Liver (tissue), 3 donors: ENCODE results near the gene POMT1.

ENCODE experiments used
- CTCF ChIP-seq: fragments of 150-350 bp; IDR thresholded peaks from 2 replicates; pipeline ENCODE4 v1.5.1; 2017; ENCODE audit warnings: improper control_type of control experiment, low read depth, low read length; ENCODE audit not compliant: missing input control
- EGR1 ChIP-seq, 2 donors: IDR thresholded peaks; 2 replicates each; pipeline ENCODE4 v1.6.1; 2016 to 2018; ENCODE audit warnings: antibody characterized with exemption in 2 of 2, low read depth in 2 of 2
- FOXA1 ChIP-seq: IDR thresholded peaks from 2 replicates; pipeline ENCODE4 v1.6.1; 2016; ENCODE audit warnings: antibody characterized with exemption
- HNF4A ChIP-seq, 2 donors: conservative IDR thresholded peaks; 2 replicates each; pipeline ENCODE4 v1.6.1; 2016; ENCODE audit warnings: antibody characterized with exemption in 2 of 2, mild to moderate bottlenecking in 2 of 2
- MAX ChIP-seq: IDR thresholded peaks from 2 replicates; pipeline ENCODE4 v1.6.1; 2016; ENCODE audit warnings: antibody characterized with exemption
- NR2F2 ChIP-seq: IDR thresholded peaks from 2 replicates; pipeline ENCODE4 v1.6.1; 2016; ENCODE audit warnings: antibody characterized with exemption
- REST ChIP-seq: IDR thresholded peaks from 2 replicates; pipeline ENCODE4 v1.6.1; 2016; ENCODE audit warnings: antibody characterized with exemption, mild to moderate bottlenecking
- RXRA ChIP-seq, 2 donors: IDR thresholded peaks; 2 replicates each; pipeline ENCODE4 v1.6.1; 2017 to 2018; ENCODE audit warnings: antibody characterized with exemption in 2 of 2, mild to moderate bottlenecking in 1 of 2
- TAF1 ChIP-seq: conservative IDR thresholded peaks from 2 replicates; pipeline ENCODE4 v1.6.1; 2016; ENCODE audit warnings: antibody characterized with exemption, mild to moderate bottlenecking
- YY1 ChIP-seq: IDR thresholded peaks from 2 replicates; pipeline ENCODE4 v1.6.1; 2016; ENCODE audit warnings: antibody characterized with exemption, mild to moderate bottlenecking
- donor health status: healthy.
- donor health status: healthy.

GRCh38 chr9:131473891-131474290, 28.8 kb upstream of the POMT1 start:
- TF ChIP-seq CTCF (no peak), YY1 (no peak), EGR1 (IDR thresholded peaks at IDR 0.05; ENCODE audit: low read depth in 2 of 2) (no peak), TAF1 (no peak), HNF4A (conservative IDR thresholded peaks at IDR 0.05) (no peak), MAX (no peak), RXRA (IDR thresholded peaks at IDR 0.05) (no peak), NR2F2 (no peak), REST (no peak), FOXA1 (no peak)
